CD4-positive, alpha-beta T cell treated with Interleukin-10 for 1 hour (primary cell): ENCODE measurements around the gene HSBP1L1.

ENCODE experiments used
- DNase-seq: peaks from one replicate; pipeline ENCODE4 v3.0.0-alpha.2; 2020

The HSBP1L1 gene

DNA sequence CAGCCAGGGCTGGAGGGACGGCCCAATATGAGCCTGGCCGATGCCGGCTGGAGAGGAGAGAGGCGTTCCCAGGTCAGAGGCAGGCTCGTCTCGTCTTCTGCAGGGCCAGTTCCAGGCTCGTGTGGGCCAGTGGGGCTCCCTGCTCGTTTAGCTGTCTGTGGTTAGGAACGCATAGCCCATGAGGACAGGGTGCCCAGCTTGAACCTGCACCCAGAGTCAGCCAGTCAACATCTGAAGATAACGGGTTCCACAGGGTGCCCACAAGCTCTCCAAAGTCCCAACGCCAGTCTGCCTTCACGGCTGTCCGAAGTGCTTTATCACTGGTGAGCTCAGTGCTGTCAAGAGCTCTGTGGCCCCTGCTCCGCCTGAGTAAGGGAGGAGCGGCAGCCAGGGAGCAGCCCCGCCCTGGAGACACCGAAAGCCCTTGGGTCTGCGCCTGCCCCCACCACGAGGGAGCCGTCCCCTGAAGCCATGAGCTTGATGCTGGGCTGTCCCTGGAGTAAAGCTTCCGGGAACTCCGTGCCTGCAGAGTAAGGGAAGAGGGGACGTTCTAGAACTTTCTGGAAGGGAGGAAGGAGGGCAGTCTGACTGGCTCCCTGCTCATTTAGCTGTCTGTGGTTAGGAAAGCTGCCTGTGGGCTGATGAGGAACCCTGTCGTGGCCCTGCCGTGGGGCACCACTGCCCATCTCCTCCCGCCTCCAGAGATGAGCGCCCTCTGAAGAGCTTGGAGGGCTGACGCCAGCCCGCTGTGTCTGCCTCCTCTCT lies 2.7 kb upstream of the HSBP1L1 start:
- no peak for DNase-seq

DNA sequence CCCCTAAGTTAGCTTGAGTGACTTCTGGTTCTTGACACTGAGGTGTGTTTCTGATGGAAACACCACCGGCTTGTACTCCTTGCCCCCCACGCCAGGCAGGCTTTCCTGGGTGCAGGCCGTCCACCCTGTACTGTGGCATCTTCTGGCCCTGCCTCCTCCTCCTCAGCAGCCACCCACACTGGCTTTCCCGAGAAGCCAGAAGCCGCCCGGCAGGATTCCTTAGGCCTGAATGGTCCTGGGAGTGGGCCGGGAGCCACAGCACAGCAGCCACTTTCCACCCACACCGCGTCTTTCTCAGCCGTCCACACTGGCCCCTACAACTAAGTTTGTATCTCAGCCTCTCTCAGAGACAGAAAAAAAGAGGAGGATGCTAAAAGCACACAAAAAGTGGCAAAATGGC lies 2.1 kb upstream of the HSBP1L1 start:
- DNase-seq, result no peak

DNA sequence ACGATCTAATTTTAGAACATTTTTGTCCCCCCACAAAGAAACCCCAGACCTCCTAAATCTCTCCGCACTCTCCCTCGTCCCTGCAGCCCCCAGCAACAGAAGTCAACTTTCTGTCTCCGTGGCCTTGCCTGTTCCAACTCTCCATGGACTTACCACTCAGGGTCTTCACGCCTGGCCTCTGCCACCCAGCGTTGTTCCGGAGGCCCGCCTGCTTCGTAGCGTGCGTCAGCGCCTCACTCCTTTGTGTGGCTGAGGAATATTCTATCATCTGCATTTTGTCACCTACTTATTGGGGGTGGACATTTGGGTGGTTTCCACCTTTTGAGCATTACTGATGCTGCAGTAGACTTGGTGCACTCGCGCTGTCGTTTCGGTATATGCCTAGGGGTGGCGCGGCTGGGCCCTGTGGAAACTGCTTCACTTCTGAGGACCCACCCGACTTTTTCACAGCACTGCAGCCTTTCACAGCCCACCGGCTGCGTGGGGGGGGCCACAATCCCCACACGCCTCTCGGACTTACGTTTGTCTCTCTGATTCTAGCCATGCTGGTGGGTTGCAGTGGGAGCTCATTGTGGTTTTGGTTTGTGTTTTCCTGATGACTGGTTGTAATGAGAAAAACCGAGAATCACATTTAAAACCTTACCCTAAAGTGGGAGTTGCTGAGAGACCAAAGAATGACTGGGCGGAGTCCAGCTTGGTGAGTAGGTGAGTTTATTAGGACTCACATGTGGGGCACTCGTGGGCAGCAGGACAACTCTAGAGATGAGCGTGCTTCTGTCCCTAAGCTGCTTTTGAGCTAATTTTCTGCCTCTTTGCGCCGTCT lies 1.4 kb upstream of the HSBP1L1 start:
- peak; percentile 75 for DNase-seq

DNA sequence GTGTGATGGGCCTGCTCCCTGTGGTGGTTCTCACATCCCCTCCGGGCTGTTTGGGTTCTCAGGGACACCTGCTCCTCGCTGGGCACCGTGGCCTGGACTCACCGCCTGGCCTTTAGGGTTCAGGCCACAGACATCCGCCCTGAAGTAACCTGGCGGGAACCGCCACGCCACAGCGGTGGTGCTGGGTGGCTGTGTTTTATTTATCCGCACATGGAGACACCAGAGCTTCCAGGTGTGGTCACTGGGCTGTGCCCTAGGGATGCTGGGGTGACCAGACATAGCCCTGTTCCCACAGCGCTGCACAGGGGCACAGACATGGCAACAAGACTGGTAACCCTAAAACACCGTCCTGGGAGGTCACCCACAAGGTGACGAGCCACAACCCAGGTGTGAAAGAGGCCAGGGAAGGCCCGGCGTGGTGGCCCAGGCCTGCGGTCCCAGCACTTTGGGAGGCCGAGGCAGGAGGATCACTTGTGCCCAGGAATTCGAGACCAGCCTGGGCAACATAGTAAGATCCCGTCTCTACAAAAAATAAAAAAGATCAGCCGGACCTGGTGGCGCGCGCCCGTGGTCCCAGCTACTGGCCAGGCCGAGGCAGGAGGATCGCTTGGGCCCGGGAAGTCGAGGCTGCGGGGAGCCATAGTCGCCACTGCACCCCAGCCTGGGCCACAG lies 649 bp upstream of the HSBP1L1 start:
- no peak for DNase-seq

DNA sequence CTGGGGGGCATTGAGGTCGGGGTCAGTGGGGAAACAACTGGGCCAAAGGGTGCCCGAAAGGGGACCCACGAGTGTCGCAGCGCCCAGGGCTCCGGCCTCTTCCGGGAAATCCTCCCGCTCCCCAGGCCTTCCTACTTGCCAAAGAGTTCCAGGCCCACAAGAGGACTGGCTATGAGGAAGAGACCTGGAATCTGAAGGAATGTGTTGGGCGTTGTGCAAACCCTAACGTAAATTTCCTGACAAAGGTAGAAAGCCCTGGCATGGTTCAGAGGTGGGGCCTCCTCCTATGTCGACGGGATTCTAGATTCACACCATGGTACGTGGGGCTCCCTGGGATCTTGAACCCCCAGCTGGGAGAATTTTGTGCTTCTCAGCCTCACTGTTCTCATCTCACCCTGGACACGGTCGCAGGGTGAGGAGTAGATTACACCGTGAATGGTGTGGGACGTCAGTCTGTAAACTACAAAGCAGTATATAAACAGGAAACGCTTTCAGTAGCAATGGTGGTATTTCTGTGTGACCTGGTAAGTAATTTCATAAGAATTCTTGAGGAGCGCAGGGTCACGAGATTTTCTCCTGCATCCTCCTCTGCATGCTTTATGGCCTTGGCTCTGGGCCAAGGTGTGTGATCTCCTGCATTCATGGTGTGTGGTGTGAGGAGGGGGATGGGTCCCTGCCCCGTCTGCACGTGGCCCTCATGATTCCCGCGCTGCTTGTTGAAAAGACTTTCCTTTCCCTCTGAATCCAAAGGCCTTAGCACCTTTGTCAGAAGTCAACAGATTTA lies 868 bp downstream of the HSBP1L1 start:
- no peak for DNase-seq

DNA sequence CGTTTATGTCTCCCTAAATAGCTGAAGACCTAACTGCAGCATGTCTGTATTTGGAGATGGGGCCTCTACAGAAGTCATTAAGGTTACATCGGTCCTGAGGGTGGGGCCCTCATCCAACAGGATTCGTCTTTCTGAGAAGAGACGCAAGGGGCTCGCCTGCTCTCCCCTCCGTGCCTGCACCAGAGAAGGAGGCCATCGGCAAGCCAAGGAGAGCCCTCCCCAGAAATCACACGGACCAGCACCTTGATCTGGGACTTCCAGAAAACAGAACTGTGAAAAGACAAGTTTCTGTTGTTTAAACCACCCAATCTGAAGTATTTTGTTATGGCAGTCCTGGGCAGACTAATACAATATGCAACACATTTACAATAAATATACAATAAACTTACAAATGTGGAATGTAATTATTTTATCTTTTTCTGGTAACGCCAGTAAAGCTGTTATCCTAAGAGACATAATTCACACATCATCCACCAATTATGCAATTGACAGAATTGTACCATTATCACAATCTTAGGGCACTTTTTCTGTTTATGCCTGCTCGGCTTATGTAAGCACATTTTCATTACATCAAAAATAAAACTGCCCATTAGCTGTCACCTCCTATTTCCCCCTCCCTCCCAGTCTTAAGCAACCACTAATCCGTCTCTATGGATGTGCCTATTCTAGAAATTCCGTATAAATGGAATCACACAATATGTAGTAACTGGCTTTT lies 6.1 kb downstream of the HSBP1L1 start:
- DNase-seq, result no peak

DNA sequence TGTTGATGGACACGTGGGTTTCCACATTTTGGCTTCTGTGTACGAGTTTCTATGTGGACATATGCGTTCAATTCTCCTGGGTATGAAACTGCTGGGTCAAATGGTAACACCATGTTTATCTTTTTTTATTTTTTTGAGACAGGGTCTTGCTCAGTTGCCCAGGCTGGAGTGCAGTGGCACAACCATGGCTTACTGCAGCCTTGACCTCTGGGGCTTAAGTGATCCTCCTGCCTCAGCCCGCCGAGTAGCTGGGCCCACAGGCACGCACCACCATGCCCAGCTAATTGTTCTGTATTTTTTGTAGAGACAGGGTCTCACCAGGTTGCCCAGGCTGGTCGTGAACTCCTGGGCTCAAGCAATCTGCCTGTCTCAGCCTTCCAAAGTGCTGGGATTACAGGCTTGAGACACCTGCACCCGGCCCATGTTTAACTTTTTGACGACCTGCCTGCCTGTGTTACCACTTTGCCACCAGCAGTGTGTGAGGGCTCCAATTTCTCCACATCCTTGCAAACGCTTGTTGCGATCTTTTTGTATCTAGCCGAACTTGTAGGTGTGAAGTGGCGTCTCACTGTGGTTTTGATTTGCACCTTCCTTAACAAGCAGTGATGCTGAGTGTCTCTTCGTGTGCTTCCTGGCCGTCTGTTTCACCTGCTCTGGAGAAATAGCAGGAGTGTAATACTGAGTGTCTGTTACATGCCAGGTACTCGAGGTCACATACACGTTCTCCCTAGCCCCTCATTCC lies 6.9 kb downstream of the HSBP1L1 start:
- DNase-seq, result no peak

DNA sequence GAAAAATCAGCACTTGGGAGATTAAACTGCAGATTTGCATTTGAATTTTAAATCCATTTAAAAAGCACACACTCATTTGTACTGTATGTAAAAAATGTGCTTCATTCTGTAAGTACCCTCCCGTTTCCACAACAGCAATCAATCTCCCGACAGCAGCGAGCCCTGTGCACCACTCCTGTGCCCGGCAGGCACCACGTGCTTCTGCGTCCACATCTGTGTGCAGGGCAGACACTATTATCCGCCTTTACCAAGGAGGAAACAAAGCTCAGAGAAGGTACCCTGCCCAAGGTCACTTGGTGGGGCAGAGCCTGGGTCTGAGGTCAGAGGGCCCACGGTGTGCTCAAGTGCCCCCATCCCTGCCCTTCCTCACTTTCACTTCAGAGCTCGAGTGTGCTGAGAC lies 7.5 kb downstream of the HSBP1L1 start:
- DNase-seq, result no peak

DNA sequence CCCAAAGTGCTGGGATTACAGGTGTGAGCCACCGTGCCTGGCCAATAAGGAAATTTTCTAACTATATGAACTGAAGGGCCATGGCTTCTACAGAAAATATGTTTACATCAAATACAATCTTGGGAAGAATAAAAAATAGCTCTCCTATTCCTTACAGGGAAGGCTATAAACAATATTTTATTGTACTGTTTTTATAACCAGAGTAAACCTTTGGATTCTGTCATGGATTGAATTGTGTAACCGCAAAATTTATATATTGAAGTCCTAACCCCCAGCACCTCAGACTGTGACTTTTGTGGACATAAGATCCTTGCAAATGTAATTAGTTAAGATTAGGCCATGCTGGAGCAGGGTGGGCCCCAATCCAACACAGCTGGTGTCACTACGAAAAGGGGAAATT lies 8.3 kb downstream of the HSBP1L1 start:
- no peak for DNase-seq

DNA sequence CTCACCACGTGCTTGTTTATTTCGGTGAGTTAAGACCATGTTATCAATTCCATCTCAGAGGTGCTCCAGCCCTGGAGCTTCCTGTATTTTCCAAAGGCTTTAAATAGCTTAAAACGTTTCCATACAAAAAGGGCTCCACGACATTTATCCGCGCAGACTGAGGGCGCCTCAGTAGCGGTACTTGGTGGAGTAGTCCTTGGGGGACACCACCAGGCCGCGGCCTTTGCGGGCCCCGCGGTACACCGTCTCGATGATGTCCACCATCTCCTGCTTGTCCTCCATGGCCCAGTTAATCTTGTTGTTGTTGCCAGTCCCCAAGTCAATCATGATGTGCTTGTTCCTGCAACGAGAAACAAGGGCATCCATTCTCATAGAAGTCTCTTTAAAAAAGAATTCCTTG lies 9.1 kb downstream of the HSBP1L1 start:
- DNase-seq, result no peak

DNA sequence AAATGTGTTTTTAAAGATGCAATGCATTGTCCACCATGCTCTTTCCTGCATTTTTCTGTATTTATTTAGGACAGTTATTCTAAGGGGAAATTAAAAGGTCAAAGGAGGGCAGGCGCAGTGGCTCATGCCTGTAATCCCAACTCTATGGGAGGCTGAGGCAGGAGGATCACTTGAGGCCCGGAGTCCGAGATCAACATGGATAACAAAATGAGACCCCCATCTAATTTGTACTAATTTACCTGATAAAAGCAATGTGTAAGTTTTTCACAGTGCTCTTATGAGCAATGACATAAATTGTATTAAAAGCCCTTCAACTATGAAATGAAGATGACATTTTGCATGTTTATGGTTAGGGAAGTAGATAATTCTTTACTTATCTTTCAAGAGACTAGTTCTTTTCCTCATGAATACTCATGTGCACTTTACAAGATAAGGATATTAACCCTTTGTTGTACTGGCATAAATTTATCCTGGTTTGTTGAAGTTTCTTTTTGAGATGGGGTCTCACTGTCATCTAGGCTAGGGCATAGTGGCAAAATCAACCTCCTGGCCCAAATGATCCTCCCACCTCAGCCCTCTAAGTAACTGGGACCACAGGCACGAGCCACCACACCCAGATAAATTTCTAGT lies 9.7 kb downstream of the HSBP1L1 start:
- DNase-seq, result no peak

DNA sequence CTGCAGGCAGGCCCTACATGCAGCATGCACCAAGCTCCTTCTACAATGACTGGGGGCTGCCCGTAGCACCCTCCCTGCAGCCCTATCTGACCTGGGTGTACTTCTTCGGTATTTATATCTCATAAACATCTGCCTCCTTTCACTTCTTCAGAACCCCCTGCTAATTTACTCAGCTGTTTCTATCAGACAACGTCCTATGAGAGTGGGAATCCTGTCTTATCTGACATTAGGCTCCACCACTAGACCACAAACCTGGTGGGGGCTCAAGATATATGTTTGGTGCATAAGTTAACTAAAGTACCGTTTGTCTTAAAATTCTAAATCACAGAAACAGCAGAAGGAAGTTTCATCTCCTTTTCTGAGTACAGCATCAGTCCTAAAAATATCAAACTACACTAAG lies 10.6 kb downstream of the HSBP1L1 start:
- DNase-seq, result no peak

DNA sequence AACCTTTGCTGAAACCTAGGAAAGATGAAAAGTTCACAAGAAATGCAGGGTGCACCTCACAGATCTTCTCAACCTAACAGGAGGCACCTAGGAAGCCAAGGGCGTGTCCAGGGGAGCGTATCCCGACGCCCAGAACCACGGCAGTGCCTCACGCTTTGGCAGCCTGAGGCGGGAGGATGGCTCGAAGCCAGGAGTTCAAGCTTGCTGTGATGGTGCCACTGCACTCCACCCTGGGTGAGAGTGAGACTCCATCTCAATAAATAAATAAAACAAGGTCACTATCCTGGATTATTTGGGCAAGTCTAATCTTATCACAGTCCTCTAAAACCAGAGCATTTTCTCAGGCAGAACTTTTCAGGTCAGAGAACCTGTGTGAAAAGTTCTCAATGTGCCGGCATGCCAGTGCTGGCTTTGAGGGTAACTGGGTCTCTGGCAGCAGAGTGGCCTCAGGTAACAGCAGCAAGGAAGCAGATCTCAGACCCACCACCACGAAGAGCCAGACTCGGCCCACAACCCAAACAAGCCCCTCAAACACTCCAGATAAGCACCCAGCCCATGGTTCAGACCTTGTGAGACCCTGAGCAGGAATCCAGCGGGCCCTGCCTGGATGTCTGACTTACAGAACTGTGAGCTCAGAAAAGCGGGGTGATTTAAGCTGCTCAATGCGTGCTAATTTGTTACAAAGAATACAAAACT lies 11.7 kb downstream of the HSBP1L1 start:
- no peak for DNase-seq

DNA sequence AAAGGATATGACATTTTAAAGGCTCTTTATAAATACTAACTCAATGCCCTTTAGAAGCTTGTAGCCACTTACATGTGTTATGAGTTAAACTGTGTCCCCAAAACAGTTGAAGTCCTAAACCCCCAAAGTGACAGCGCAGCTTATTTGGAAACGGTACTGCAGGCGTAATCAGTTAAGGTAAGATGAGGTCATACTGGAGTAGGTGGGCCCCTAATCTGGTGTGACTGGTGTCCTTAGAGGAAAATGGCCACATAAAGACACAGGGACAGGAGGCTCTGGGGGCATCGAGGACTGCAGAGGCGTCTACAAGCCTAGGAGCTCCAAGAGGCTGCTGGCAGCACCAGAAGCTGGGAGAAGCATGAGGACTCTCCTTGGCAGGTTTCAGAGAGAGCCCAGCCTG lies 15.4 kb downstream of the HSBP1L1 start:
- DNase-seq, result no peak

DNA sequence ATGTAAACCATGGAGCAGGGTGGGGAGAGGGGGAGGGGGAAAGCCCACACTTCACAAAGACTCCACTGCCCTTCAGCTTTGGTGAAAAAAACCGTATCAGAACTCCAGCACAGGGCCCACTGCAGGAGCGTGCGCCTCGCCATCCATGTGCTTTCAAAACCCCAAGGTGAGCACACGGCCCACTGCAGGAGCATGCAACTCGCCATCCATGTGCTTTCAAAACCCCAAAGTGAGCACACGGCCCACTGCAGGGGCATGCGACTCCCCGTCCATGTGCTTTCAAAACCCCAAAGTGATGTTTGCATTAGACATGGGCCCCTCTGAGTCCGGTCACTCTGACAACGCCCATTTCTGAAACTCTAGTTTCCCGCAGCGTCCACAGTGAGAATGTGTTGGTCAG lies 16.1 kb downstream of the HSBP1L1 start:
- no peak for DNase-seq

DNA sequence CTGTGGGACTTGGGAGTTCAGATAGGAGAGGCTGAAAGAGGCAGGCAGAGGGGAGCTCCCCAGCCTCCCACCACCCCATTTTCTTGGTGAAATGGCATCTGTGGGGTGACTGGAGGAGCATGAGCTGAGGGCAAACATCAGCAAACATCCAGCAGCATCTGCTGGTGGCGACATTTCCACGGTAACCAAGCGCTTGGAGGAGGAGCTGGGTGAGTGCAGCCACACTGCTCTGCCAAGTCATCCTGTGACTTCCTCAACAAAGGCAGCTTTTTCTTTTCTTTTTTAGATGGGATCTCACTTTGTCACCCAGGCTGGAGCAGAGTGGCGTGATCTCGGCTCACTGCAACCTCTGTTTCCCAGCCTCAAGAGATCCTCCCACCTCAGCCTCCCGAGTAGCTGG lies 18.3 kb downstream of the HSBP1L1 start:
- DNase-seq, result no peak

DNA sequence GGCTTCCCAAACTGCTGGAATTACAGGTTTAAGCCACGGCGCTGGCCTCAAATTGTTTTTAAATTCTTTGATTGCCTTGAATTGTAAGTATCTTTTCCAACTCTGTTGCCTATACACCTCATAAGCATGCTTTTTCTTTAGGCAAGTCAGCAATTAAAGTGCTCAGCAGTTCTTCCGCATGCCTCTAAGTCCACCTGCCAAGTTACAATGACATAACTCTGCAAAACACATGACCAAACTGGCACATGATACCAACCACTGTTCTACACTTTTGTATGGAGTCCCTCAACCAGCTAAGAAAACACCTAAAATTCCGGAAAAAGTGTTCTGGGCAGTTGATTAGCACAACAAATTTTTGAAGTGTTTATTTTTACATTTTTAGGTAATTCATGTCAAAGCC lies 18.8 kb downstream of the HSBP1L1 start:
- no peak for DNase-seq

DNA sequence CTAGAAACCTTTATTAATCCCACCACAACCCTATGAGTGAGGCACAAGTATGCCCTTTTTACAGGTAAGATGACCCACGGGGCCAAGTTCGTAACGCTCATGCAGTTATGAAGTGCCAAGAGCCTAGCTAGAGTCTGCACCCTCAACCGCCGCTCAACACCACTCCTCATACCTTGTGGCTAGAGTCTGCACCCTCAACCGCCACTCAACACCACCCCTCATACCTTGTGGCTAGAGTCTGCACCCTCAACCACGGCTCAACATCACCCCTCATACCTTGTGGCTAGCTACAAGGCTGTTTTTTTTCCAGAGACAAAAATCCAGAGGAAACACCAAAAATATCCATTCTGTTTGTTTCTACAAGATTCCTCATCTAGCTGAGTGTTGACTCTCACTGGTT lies 19.4 kb downstream of the HSBP1L1 start:
- DNase-seq, result peak; percentile 24

DNA sequence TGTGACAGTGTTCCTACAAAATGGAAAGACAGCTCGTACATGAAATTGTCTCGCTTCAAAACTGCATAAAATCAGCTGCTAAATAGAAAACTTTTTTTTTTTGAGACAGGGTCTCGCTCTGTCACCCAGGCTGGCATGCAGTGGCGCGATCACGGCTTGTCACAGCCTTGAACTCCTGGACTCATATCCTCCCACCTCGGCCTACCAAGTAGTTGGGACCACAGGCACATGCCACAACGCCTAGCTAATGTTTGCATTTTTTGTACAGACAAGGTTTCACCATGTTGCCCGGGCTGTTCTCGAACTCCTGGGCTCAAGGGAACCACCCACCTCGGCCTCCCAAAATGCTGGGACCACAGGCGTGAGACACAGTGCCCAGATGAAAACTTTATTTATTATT lies 20.7 kb downstream of the HSBP1L1 start:
- DNase-seq, result no peak

DNA sequence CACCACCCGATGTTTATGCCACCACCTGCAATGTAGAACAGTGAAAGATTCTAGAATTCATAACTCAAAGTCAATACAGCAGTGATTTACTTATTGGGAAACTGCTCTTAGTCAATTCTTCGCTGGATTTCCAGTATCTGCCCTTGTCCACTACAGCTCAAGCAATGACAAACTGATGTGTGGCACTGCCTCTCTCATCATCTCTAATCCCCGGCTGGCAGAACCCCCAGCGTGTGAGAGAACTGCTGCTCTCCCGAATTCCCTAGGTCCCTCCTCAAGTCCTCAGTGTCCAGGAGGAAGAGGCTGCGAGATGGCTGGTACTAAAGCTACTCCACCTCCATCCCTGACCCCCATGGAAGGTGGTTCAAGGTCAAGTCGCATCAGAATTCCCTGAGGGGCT lies 22.3 kb downstream of the HSBP1L1 start:
- DNase-seq, result no peak

DNA sequence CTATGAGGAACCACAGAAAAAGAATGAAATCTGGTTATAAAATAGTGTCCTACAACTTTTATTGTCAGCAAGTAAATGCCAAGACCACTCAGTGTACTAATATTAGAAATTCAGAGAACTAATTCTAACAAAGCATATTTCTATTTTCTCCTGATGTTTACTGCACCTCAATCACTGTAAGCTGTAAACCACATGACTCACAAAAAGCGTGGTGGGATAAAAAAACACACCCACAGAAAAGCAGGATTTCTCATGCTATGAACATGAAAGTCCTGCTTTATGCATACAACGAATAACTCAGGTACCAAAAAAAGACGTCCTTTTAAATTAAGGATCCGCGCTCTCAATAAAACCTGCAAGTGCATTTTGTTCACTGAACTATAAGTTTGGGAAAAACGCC lies 23.1 kb downstream of the HSBP1L1 start:
- no peak for DNase-seq
